HG02852 (cell line): ENCODE measurements around the gene LSM2.

Experiments used
- ATAC-seq: cut with Tn5 transposase; IDR thresholded peaks from one replicate; pipeline ENCODE4 v1.9.1; 2021; ENCODE audit warnings: mild to moderate bottlenecking, moderate library complexity; ENCODE audit not compliant: unreplicated experiment

Gene LSM2

GRCh38 chr6:31778193-31778592 lies 28.6 kb downstream of the LSM2 start:
- no peak for ATAC-seq

- no peak for ATAC-seq
These were observed 29.1 kb downstream of the LSM2 start for GRCh38 chr6:31777667-31778050.

DNA sequence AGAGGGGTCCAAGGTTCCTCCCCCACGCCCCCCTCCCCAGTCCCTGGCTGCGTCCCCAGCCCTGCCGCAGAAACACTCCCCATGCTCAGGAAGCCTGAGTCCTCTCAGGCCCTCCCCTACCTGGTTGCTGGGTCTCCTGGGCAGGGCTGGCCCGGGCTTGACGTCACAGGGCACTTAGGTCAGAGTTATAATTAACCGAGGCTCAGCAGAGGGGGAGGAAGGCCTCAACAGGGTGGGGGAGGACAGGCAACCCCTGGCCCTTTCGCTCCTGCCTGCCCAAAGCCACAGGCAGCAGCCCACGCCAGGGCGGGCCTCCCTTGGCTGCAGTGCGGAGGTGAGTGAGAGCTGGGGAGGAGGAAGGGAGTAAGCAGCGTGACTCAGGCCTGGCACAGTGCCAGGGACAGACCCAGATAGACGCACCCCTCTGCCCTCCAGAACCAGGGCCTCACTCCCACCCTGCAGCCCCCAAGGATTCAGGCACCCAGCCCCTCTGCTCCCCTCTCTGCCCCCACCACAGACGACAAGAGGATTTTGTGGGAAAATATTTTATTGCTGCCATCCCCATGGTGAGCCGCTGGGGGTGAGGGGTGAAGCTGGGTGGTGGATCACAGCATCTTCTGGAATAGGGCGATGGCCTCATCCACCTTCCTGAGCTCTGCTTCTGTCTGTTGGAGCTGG lies 29.6 kb downstream of the LSM2 start, which contains the start of gene VWA7:
TSS of gene VWA7 (minus strand) at position 340 of the 678 bp plus-strand sequence. CDS start 549 bp downstream, outside the sequence.
- peak; percentile 65 for ATAC-seq

DNA sequence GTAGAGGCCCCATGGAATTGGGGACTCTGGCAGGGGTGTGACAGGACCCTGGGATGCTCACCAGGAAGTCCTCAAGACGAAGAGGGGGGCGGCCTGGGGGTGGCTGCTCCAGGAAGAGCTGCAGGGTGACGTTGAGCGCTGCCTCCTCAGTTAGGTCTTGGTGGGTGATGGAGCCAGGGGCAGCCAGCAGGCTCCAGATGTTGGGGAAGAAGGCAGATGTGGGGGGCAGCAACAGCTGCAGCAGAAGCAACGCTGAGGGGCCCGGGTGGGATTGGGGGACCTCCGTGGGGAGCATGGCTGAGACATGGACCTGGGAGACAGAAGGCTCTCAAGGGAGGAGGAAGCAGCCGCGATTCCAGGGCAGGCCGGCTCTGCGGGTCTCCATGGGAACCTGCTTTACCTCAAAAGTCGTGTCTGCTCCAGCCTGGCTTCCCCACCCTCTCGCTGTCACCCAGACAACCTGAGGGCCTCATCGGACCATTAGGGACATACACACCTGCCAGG lies 30.2 kb downstream of the LSM2 start:
- ATAC-seq, result no peak

- ATAC-seq, result no peak
These were observed 30.9 kb downstream of the LSM2 start for GRCh38 chr6:31775633-31776484.

- no peak for ATAC-seq
These were observed 31.6 kb downstream of the LSM2 start for GRCh38 chr6:31775184-31775583.

GRCh38 chr6:31771992-31772358 lies 34.8 kb downstream of the LSM2 start:
- no peak for ATAC-seq

DNA sequence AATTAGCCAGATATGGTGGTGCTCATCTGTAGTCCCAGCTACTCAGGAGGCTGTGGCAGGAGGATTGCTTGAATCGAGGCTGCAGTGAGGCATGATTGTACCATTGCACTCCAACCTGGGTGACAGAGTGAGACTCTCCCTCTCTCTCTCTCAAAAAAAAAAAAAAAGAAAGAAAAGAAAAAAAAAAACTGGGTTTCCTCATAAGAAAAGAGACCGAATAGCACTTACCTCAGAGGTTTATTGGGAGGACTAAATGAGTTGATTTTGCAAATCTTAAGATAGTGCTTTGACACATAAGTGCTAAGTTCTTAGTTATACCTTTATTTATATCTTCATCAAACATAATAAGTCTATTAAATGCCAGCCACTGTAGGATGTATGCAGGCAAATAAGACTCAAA lies 35.9 kb downstream of the LSM2 start:
- no peak for ATAC-seq

DNA sequence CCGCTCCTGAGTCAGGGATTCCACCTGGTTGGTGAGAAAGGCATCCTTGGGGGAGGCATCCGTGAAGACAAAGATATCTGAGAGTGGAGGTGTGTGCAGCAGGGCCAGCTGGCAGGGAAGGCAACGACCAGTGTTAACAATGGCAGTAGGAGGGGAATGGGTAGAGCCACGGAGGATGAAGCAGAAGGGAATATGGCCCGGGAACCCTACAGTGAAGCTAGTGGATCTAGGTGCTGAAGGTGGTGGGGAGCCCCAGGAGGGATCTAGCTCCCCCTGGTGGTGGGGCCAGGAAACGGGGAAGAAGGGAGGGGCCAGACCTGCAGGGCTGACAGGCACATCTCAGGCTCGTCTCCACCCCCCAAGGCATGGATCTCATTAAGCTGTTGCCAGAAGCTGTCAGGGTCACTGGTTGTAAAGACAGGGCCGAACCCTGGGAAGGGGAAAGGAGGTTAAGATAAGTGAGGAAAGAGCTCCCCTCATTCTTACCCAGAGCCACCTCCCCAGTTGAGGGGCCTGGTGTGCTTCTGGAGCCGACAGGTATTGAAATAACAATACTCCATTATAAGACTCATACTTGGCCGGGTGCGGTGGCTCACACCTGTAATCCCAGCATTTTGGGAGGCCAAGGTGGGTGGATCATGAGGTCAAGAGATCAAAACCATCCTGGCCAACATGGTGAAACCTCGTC lies 36.9 kb downstream of the LSM2 start:
- no peak for ATAC-seq

GRCh38 chr6:31768363-31769257 lies 38.2 kb downstream of the LSM2 start:
- ATAC-seq, result no peak

GRCh38 chr6:31767096-31767645 lies 39.6 kb downstream of the LSM2 start:
- no peak for ATAC-seq

DNA sequence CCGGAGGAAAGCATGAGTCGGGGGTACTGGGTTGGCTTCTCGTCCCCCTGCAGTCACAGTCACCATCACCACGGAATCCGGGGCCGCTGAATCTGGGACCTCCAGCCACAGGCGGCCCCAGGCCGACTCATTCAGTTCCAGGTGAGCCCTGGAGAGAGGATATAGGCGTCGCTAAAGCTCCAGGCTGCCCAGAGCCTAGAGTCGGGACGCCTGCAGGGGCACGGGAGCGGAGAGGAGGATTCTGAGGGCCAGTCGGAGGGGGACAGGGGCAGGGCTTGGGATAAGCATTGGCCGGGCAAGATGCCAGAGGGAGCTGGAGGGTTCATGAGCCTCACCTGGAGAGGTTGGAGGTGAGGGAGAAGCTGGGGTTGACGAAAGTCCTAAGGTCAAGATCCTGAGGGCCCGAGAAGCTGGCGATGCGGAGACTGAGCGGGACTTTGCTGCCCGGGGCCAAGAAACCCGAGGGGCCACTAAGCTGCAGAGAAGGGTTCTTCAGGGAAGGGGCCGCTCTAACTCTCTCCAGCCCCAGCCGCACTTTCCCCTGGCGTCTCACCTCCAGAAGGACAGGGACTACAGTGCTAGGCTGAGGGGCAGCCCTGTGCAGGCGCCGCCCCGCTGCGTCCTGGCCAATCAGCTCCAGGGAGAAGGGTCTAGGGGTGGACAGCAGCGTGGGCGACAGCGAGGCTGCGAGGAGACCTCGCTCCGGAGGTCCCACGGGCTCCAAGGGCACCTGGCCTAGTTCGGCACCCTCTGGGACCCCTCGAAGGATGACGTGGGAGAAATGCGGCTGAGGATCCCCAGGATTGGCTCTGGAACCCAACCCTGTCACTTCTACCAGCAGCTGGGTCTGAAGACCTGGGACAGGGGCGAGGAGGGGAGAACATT lies 40.6 kb downstream of the LSM2 start:
- no peak for ATAC-seq

DNA sequence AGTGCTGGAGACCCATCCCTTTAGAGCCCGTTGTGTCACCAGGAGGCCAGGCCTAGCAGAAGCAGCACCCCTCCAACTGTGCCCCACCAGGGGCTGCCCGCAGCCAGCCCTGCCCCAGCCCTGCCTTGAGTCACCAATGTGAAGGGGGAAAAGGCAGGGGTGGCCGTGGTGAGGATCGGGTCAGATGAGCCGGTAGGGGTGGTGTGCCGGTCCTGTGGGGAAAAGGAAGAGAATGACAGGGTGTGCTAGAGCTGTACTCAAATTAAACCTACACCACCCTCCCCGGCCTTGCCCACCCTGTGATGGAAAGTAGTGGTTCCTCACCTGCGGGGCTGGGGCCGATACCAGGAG lies 41.2 kb downstream of the LSM2 start:
- no peak for ATAC-seq

- no peak for ATAC-seq
These were observed 42.6 kb downstream of the LSM2 start for GRCh38 chr6:31764198-31764597.

GRCh38 chr6:31763619-31763940 lies 43.2 kb downstream of the LSM2 start:
- ATAC-seq, result no peak

GRCh38 chr6:31762878-31763618 lies 43.7 kb downstream of the LSM2 start:
- no peak for ATAC-seq

- no peak for ATAC-seq
These were observed 44.4 kb downstream of the LSM2 start, which contains the start of gene SAPCD1 for GRCh38 chr6:31762356-31762755. TSS of gene SAPCD1 (plus strand) at chr6:31762656. CDS start at chr6:31763055, 399 bp downstream.

DNA sequence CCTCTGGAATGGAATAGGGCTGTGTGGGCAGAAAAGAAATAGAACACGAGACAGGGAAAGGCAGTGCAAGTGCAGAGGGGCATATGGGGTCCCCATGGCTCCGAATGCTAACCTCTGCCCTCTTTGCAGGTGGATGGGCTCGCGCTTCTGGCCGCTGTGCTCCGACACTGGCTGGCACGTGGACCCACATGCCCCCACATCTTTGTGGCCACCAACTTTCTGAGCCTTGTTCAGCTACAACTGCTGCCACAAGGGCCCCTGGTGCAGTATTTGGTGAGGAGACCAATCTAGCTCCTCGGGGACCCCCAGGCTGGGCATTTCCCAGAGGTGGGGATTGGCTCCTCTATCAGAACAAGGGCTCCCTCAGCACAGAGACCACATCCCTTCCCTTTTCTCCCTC lies 45.4 kb downstream of the LSM2 start:
- ATAC-seq, result no peak

GRCh38 chr6:31760790-31761189 lies 46.0 kb downstream of the LSM2 start:
- ATAC-seq, result no peak
